Measurements from ENCODE around the gene SCN3A.

SCN3A gene

DNA sequence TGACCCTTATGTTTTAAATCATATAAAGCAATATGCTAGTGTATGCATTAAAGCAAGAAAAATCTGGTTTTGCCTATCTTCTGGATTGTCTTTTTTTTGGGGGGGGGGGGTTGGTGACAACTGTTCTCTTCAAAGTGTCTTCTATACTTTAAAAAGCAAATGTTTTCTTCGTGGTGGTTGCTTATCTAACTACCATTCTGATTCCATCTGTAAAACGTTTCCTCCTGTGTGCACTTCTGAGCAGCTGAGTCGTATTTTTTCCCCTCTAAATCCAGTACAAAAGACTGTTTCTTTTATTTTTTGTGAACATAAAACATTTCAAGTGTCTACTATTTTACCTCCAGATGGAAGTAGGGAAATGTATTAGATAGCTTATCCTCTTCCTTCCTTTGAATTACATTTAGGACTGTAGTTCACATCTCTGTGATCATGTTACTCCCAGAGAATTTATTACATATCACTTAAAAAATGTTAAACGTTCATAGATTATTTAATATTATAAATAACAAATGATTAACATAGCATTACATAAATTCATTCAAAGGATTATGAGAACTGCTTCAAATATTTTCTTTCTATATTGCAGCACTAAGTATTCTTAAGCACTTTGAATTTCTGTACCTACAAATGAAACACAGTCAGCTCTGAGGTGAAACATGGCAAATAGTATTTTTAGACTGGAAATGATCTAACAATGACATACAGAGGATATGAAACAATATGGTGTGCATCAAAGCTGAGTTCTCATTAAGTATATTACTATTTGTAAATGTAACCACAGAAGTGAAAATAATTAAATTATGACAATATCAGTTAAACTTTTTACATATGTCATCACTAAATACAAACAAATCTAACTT lies 56.4 kb downstream of the SCN3A start:
- TF ChIP-seq, protein P1, sequence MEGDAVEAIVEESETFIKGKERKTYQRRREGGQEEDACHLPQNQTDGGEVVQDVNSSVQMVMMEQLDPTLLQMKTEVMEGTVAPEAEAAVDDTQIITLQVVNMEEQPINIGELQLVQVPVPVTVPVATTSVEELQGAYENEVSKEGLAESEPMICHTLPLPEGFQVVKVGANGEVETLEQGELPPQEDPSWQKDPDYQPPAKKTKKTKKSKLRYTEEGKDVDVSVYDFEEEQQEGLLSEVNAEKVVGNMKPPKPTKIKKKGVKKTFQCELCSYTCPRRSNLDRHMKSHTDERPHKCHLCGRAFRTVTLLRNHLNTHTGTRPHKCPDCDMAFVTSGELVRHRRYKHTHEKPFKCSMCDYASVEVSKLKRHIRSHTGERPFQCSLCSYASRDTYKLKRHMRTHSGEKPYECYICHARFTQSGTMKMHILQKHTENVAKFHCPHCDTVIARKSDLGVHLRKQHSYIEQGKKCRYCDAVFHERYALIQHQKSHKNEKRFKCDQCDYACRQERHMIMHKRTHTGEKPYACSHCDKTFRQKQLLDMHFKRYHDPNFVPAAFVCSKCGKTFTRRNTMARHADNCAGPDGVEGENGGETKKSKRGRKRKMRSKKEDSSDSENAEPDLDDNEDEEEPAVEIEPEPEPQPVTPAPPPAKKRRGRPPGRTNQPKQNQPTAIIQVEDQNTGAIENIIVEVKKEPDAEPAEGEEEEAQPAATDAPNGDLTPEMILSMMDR (conservative IDR thresholded peaks at IDR 0.05): no peak
- no peak for TF ChIP-seq ZFX (IDR thresholded peaks at IDR 0.05)
- no peak overlapping the region for H3K27ac ChIP-seq

DNA sequence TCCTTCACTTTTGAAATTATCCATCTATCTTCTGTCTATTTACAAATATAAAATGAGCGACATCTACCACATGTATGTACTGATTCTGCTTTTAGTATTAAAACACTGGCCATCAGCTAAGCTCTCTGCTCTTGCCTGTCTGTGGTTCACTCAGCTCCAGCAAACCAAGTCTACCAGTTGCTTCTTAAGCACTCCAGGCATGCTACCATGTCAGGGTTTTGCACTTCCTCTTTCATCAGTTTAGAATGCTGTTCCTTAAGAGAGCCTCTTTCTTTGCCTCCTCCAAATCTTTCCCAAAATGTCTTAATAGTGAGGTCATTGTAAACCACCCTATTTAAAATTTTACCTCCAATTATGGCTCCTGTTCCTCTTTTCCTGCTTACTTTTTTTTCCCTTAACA lies 59.5 kb downstream of the SCN3A start:
- H3K27ac ChIP-seq: no peak overlapping the region
- TF ChIP-seq, protein P1 (conservative IDR thresholded peaks at IDR 0.05): no peak
- no peak for TF ChIP-seq ZFX (IDR thresholded peaks at IDR 0.05)

DNA sequence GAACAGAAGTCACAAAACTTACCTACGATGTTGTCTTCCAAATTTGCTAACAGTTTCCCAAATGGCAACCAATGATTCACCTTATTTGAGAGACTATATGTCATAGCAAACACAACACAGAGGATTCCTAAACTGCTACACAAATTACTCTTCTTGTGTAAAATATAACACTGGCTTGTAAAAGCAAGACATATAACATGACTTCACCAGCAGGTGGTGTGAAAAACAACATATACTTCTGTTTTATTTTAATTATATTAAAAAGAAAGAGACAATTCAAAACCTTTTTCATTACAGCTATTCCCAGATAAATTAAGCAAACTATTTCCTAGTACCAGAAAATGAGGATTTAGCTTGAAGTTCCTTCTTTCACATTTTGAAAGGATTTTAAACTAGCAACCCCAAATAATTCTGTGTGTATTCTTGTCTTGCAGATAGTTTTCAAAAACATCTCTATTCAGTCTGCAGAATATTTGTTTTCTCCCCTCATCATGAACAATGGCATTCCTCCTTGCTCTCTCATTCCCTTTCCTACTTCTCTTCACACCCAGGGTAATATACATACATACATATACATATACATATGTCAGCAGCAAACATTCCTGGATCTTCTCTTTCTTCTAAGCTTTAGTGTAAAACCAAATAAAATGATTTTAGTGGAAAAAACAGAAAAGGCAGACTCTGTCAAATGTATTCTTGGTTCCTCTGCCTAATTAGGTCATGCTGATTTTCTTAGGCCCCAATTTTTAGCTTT lies 62.1 kb downstream of the SCN3A start:
- TF ChIP-seq ZFX (IDR thresholded peaks at IDR 0.05): no peak
- TF ChIP-seq, protein P1 (conservative IDR thresholded peaks at IDR 0.05): peak; percentile 39
- no peak overlapping the region for H3K27ac ChIP-seq

DNA sequence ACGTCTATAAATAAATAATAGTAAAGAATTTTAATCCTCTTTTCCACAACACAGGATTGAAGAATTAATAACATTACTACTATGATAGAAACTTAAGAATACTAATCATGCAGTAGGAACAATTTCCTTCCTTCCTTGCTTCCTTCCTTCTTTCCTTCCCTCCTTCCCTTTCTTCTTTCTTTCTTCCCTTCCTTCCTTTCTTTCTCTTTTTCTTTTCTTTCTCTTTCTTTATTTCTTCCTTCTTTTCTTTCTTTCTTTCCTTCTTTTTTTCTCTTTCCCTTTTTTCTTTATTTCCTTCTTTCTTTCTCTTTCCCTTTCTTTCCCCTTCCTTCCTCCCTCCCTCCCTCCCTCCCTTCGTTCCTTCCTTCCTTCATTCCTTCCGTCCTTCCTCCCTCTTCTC lies 77.6 kb downstream of the SCN3A start:
- TF ChIP-seq, protein P1 (conservative IDR thresholded peaks at IDR 0.05): no peak
- TF ChIP-seq ZFX (IDR thresholded peaks at IDR 0.05): no peak
- H3K27ac ChIP-seq: no peak overlapping the region

DNA sequence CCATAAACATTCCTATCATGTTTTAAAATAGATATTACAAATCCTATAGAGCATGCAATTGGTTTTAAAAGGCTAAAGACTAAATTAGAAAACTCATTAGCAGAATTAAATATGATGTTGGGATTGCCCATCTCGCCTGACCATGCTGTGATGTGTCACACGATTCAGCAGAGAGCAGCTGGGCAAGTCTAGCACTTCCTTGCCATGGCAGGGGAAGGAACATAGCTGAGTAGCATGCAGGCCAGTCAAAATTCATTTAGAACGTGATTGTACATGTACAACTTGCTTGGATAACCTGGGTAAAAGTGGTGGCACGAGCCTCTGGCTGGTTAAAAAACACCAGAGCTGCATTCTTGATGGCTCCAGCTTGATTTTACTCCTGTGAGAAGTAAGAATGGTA lies 81.3 kb downstream of the SCN3A start:
- TF ChIP-seq, protein P1 (conservative IDR thresholded peaks at IDR 0.05): no peak
- no peak for TF ChIP-seq ZFX (IDR thresholded peaks at IDR 0.05)

DNA sequence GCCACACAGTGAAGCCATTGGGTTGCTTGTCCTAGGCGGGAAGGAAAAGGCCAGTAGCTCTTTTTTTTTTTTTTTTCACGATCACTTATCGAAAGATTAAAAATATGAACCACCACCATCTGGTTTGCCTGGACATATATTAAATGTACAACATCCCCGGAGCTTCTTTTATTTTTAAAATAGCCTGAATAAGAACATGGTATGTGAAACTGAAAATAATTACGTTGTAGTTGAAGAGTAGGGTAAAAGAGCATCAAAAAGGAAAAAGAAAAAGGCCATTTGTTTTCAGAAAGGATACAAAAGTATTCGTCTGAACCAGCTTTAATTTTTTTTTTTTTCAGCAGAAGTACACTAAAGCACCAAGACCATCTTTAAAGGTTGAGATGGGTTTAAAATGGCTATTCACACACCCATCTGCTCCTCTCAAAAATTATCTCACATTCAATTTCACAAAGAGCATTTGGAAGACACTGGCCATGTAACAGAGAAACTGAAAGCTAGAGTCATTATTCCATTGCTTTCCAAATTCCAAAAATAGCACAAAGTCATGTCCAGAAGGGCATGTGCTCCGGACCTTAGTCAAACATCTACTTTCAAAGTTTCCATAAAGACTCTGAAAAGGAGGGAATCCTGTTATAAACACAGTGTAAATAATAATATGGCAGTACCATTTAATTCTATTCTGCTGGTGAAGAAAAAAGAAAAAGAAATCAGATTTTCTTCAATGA lies 82.9 kb downstream of the SCN3A start:
- H3K27ac ChIP-seq: no peak overlapping the region
- no peak for TF ChIP-seq ZFX (IDR thresholded peaks at IDR 0.05)
- TF ChIP-seq, protein P1 (conservative IDR thresholded peaks at IDR 0.05): no peak

More for the DNA sequence above, 81.3 kb downstream of the SCN3A start:
- no peak overlapping the region for H3K27ac ChIP-seq

Data from C4-2B (cell line).